Measurements from ENCODE around the gene ARHGEF10L.

GRCh38 chr1:17529381-17529780, 10.1 kb upstream of the ARHGEF10L start:
- no peak for TF ChIP-seq CTCF (IDR thresholded peaks at IDR 0.05)
- TF ChIP-seq POLR2A (IDR thresholded peaks at IDR 0.05) = no peak
- TF ChIP-seq POLR2AphosphoS5 (IDR thresholded peaks at IDR 0.05) = no peak

All from prostate gland (tissue), 2 donors.